Neural progenitor cell (in vitro differentiated cells): ENCODE measurements around the gene NRG2. TPM values are rescaled to one million over a fixed set of nuclear protein-coding genes. Genes with fewer than 3 reads are reported as not detected.

Experiments used
- DNase-seq: peaks from one replicate; pipeline ENCODE4 v3.0.0-alpha.2; 2016; ENCODE audit warnings: low spot score
- H2AFZ ChIP-seq: fragments of 200-600 bp; sonication (generic); replicated peaks from 2 replicates; pipeline ENCODE4 v1.6.1; 2016; ENCODE audit warnings: antibody characterized with exemption
- H3F3A ChIP-seq: fragments of 200-600 bp; sonication (generic); 2 replicates; pipeline ENCODE4 v1.6.1; 2016; ENCODE audit warnings: antibody characterized with exemption, low read depth
- H3K27ac ChIP-seq: fragments of 200-600 bp; sonication (generic); 2 replicates; pipeline ENCODE4 v1.5.1; 2016; ENCODE audit warnings: mild to moderate bottlenecking
- H3K27me3 ChIP-seq: fragments of 200-600 bp; sonication (generic); 2 replicates; pipeline ENCODE4 v1.6.1; 2016; ENCODE audit warnings: mild to moderate bottlenecking, moderate library complexity
- H3K36me3 ChIP-seq: fragments of 200-600 bp; sonication (generic); 2 replicates; pipeline ENCODE4 v1.5.1; 2016
- H3K4me1 ChIP-seq: fragments of 200-600 bp; sonication (generic); 2 replicates; pipeline ENCODE4 v1.6.1; 2016; ENCODE audit warnings: mixed run types
- H3K4me2 ChIP-seq: fragments of 200-600 bp; sonication (generic); 2 replicates; pipeline ENCODE4 v1.6.1; 2016
- H3K4me3 ChIP-seq: fragments of 200-600 bp; sonication (generic); 2 replicates; pipeline ENCODE4 v1.5.1; 2016
- H3K79me2 ChIP-seq: fragments of 200-600 bp; sonication (generic); 2 replicates; pipeline ENCODE4 v1.6.1; 2016; ENCODE audit warnings: low read depth
- H3K9ac ChIP-seq: fragments of 200-600 bp; sonication (generic); 2 replicates; pipeline ENCODE4 v1.6.1; 2016
- H3K9me3 ChIP-seq: fragments of 200-600 bp; sonication (generic); 2 replicates; pipeline ENCODE4 v1.5.1; 2016; ENCODE audit warnings: low read depth
- H4K20me1 ChIP-seq: fragments of 200-600 bp; sonication (generic); 2 replicates; pipeline ENCODE4 v1.6.1; 2016; ENCODE audit warnings: low read depth
- H3K27ac Mint-ChIP-seq: 3 replicates; pipeline ENCODE4 v1.8.0; 2021; ENCODE audit warnings: mixed read lengths
- H3K27me3 Mint-ChIP-seq: 2 replicates; pipeline ENCODE4 v1.8.0; 2022; ENCODE audit warnings: low read depth, mild to moderate bottlenecking, inconsistent platforms, moderate library complexity, mixed read lengths; ENCODE audit not compliant: insufficient read depth
- H3K36me3 Mint-ChIP-seq: 3 replicates; pipeline ENCODE4 v1.8.0; 2021; ENCODE audit warnings: mixed read lengths
- H3K4me1 Mint-ChIP-seq: 3 replicates; pipeline ENCODE4 v1.8.0; 2021; ENCODE audit warnings: mixed read lengths
- H3K4me3 Mint-ChIP-seq: 3 replicates; pipeline ENCODE4 v1.8.0; 2021; ENCODE audit warnings: mild to moderate bottlenecking, moderate library complexity, mixed read lengths
- H3K9me3 Mint-ChIP-seq: 3 replicates; pipeline ENCODE4 v1.8.0; 2020; ENCODE audit warnings: mixed read lengths
- CTCF ChIP-seq: fragments of 200-600 bp; sonication (generic); IDR thresholded peaks from 2 replicates; pipeline ENCODE4 v1.5.1; 2017; ENCODE audit warnings: antibody characterized with exemption, mild to moderate bottlenecking
- EZH2 ChIP-seq: fragments of 200-600 bp; sonication (generic); IDR thresholded peaks from 2 replicates; pipeline ENCODE4 v1.6.1; 2017; ENCODE audit warnings: antibody characterized with exemption, mild to moderate bottlenecking, moderate library complexity
- EZH2phosphoT487 ChIP-seq: fragments of 200-600 bp; sonication (generic); IDR thresholded peaks from 2 replicates; pipeline ENCODE4 v1.6.1; 2017; ENCODE audit warnings: antibody characterized with exemption
- total RNA-seq: library from RNA; depleted of rRNA; stranded (reverse); fragments of >200 nt; gene quantifications from 2 replicates; pipeline ENCODE4 v1.2.3, GENCODE V29; 2015; ENCODE audit warnings: low replicate concordance

NRG2 gene
- total RNA-seq, 1 donor from 2014 or later = 0.13 TPM

- H3K27ac Mint-ChIP-seq = no peak overlapping the region
- no peaks in the 10 kb centered on the region for H3K79me2 ChIP-seq
- peaks cover 39% of the 10 kb centered on the region for H3K27me3 ChIP-seq
- H4K20me1 ChIP-seq = no peaks in the 10 kb centered on the region
- H3K4me3 ChIP-seq = no peak overlapping the region
- H2AFZ ChIP-seq = no peak overlapping the region
- TF ChIP-seq EZH2 (no peak), EZH2phosphoT487 (no peak)
- no peak overlapping the region for H3K27ac ChIP-seq
- DNase-seq = no peak
- H3K27me3 Mint-ChIP-seq = peaks cover 6% of the 10 kb centered on the region
- H3K4me1 ChIP-seq = no peaks in the 10 kb centered on the region
- H3K36me3 Mint-ChIP-seq = no peaks in the 10 kb centered on the region
- peaks cover under 1% of the 10 kb centered on the region for H3K4me1 Mint-ChIP-seq
- H3K4me2 ChIP-seq = no peak overlapping the region
- no peaks in the 10 kb centered on the region for H3K36me3 ChIP-seq
- no peaks in the 10 kb centered on the region for H3F3A ChIP-seq
- no peaks in the 10 kb centered on the region for H3K9me3 ChIP-seq
- H3K4me3 Mint-ChIP-seq = no peak overlapping the region
- no peak overlapping the region for H3K9ac ChIP-seq
- H3K9me3 Mint-ChIP-seq = no peaks in the 10 kb centered on the region
Observed at GRCh38 chr5:139839232-139839815, 203.8 kb downstream of the NRG2 start.

- TF ChIP-seq EZH2phosphoT487 (no peak), EZH2 (no peak), CTCF (no peak)
- no peak overlapping the region for H3K9ac ChIP-seq
- no peak for DNase-seq
- H3K79me2 ChIP-seq = no peaks in the 10 kb centered on the region
- H3K36me3 Mint-ChIP-seq = no peaks in the 10 kb centered on the region
- H3K36me3 ChIP-seq = no peaks in the 10 kb centered on the region
- peaks cover 40% of the 10 kb centered on the region for H3K27me3 ChIP-seq
- H3F3A ChIP-seq = no peaks in the 10 kb centered on the region
- no peak overlapping the region for H3K27ac ChIP-seq
- no peaks in the 10 kb centered on the region for H3K4me1 ChIP-seq
- H3K9me3 Mint-ChIP-seq = no peaks in the 10 kb centered on the region
- no peak overlapping the region for H2AFZ ChIP-seq
- H3K4me1 Mint-ChIP-seq = no peaks in the 10 kb centered on the region
- H3K4me3 ChIP-seq = no peak overlapping the region
- H3K9me3 ChIP-seq = no peaks in the 10 kb centered on the region
- H3K27ac Mint-ChIP-seq = no peak overlapping the region
- H3K27me3 Mint-ChIP-seq = peaks cover 6% of the 10 kb centered on the region
- H3K4me2 ChIP-seq = no peak overlapping the region
- H3K4me3 Mint-ChIP-seq = no peak overlapping the region
- H4K20me1 ChIP-seq = no peaks in the 10 kb centered on the region
Observed at GRCh38 chr5:139838381-139839197, 204.5 kb downstream of the NRG2 start.

GRCh38 chr5:139837711-139838380, 205.3 kb downstream of the NRG2 start:
- Mint-ChIP-seq H3K36me3 (no peaks in the 10 kb centered on the region), H3K27me3 (peaks cover 8% of the 10 kb centered on the region), H3K27ac (no peak overlapping the region), H3K4me3 (no peak overlapping the region), H3K9me3 (no peaks in the 10 kb centered on the region), H3K4me1 (no peaks in the 10 kb centered on the region)
- Histone ChIP-seq H3K36me3 (no peaks in the 10 kb centered on the region), H3K27ac (no peak overlapping the region), H4K20me1 (no peaks in the 10 kb centered on the region), H3F3A (no peaks in the 10 kb centered on the region), H3K27me3 (peaks cover 40% of the 10 kb centered on the region), H3K4me1 (no peaks in the 10 kb centered on the region), H3K4me3 (no peak overlapping the region), H3K4me2 (no peak overlapping the region), H2AFZ (no peak overlapping the region), H3K9ac (no peak overlapping the region), H3K79me2 (no peaks in the 10 kb centered on the region), H3K9me3 (no peaks in the 10 kb centered on the region)
- DNase-seq = no peak
- no peak for TF ChIP-seq EZH2phosphoT487
- TF ChIP-seq EZH2 = no peak
- no peak for TF ChIP-seq CTCF
